Keratinocyte (primary cell): ENCODE measurements around the gene SLIT3.

Experiments used
- CTCF ChIP-seq, 3 experiments: IDR thresholded peaks in 1 of 3; conservative IDR thresholded peaks in 1 of 3; optimal IDR thresholded peaks in 1 of 3; 2 replicates in 2 of 3; 3 replicates in 1 of 3; pipeline versions ENCODE3 to v1.5.1; 2011; ENCODE audit warnings: low read length in 3 of 3, mild to moderate bottlenecking in 3 of 3, moderate library complexity in 2 of 3, control low read depth in 1 of 3, inconsistent platforms in 1 of 3; ENCODE audit not compliant: insufficient read depth in 2 of 3; ENCODE audit errors: extremely low read depth in 1 of 3
- EZH2 ChIP-seq: IDR thresholded peaks from one replicate; pipeline ENCODE4 v1.6.1; 2012; ENCODE audit warnings: inconsistent platforms, mild to moderate bottlenecking, low read length, moderate library complexity

- TF ChIP-seq CTCF (optimal IDR thresholded peaks at IDR 0.05 in 1 of 3, IDR thresholded peaks at IDR 0.05 in 1 of 3, conservative IDR thresholded peaks at IDR 0.05 in 1 of 3; ENCODE audit: extremely low read depth in 1 of 3, insufficient read depth in 2 of 3, low read length in 3 of 3) (no peak), EZH2 (no peak)
Observed at GRCh38 chr5:169183576-169183975, 117.4 kb downstream of the SLIT3 start.
